ENCODE data around the gene ANKDD1A.

ANKDD1A gene

GRCh38 chr15:64926661-64927060 lies 15.0 kb downstream of the ANKDD1A start:
- FAIRE-seq = no peak

DNA sequence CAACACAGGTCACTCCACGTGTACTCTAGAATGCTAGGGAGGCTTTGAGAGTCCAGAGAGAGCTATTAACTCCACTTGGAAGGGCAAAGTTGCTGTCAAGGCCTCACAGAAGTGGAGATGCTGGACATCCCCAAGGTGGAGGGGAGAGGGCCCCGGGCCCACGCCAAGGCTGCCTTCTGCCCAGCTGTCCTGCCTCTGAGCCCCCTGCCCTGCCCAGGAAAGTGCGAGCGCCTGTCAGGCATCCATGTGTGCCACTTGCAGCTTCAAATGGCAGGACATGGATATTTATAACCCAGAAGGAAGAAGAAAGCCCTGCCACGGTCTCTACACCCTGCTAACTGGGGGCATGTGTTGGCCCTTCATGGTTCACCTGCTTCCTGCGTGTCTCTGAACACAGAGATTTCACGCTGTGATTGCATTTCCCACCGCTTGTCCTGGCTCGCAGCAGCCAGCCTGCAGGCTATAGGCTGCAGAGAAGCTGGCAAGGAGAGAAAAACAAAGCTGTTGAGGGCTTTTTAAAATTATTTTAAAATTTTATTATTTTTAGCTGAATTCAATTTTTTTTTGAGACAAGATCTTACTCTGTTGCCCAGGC lies 17.0 kb downstream of the ANKDD1A start:
- FAIRE-seq = no peak

DNA sequence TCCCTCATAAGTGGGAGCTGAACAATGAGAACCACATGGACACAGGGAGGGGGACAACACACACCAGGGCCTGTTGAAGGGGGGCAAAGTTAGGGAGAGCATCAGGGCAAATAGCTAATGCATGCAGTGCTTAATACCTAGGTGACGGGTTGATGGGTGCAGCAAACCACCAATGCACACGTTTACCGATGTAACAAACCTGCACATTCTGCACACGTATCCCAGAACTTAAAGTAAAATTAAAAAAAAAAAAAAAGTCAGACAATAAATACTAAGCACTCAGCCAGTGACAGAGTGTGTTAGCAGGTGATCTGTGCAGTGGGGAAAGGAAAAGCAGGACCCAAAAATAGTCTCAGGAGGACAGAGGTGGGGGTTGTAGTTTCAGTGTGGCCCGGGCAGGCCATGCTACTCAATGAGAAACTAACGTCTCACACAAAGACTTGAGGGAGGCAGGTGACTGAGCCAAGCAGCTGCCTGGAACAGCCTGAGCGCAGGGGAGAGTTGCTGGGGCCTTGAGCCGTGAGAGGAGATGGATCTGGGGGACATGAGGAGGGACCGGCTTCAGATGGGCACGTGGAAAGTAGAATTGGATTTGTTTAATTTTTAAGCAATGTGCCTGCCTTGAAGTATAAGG lies 18.4 kb downstream of the ANKDD1A start:
- FAIRE-seq = no peak

GRCh38 chr15:64930778-64931371 lies 19.2 kb downstream of the ANKDD1A start:
- FAIRE-seq = no peak

GRCh38 chr15:64931381-64931780 lies 19.7 kb downstream of the ANKDD1A start:
- FAIRE-seq = no peak

DNA sequence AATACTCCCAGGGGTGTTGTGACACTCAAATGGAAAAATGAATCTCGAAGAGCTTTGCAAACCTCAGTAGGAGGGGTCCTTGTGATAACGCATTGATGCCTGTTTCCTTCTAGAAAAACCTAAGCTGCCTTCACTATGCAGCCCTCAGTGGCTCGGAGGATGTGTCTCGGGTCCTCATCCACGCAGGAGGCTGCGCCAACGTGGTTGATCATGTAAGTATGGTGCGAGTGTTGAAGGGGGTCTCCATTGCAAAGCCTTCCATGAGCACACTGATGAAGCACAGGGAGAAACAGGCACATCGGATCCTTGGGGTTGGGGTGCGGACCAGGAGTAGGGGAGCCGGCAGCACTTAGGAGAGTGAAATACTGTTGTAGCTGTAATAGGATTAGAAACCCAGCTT lies 22.3 kb downstream of the ANKDD1A start:
- FAIRE-seq = no peak

DNA sequence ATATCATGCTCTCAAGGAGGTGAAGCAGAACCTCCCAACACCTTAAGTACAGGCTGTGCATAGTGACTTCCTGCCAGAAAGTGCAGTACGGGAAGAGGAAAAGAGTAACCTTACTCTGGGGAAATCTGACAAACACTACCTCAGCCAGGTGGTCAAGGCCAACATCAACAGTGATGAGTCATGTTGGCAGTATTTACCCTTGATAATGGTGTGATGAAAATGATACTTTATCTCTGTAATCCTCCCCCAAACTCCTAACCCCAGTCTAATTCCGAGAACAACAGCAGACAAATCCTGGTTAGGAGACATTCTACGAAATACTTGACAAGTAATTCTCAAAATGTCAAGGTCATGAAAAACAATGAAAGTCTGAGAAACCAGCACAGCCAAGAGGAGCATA lies 26.5 kb downstream of the ANKDD1A start:
- no peak for FAIRE-seq

DNA sequence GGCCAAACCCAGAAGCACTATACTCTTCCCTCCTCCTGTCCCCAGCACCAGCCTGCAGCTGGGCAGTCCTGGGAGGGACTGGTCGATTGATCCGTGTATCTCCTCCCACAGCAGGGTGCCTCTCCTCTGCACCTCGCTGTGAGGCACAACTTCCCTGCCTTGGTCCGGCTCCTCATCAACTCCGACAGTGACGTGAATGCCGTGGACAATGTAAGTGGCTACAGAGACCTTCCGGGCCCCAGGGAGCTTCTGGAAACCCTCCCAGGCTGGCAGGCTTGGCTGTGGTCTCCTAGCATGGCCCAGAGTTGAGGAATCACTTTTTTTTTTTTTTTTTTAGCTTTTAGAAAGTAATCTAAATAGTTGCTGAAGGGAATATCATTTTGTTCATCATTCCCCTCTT lies 30.7 kb downstream of the ANKDD1A start:
- no peak for FAIRE-seq

- no peak for FAIRE-seq
Observed at GRCh38 chr15:64943512-64944225, 32.0 kb downstream of the ANKDD1A start.

- FAIRE-seq = no peak
Observed at GRCh38 chr15:64944961-64945360, 33.3 kb downstream of the ANKDD1A start.

GRCh38 chr15:64947211-64947610 lies 35.5 kb downstream of the ANKDD1A start:
- no peak for FAIRE-seq

- FAIRE-seq = no peak
Observed at GRCh38 chr15:64948916-64949315, 37.2 kb downstream of the ANKDD1A start.

DNA sequence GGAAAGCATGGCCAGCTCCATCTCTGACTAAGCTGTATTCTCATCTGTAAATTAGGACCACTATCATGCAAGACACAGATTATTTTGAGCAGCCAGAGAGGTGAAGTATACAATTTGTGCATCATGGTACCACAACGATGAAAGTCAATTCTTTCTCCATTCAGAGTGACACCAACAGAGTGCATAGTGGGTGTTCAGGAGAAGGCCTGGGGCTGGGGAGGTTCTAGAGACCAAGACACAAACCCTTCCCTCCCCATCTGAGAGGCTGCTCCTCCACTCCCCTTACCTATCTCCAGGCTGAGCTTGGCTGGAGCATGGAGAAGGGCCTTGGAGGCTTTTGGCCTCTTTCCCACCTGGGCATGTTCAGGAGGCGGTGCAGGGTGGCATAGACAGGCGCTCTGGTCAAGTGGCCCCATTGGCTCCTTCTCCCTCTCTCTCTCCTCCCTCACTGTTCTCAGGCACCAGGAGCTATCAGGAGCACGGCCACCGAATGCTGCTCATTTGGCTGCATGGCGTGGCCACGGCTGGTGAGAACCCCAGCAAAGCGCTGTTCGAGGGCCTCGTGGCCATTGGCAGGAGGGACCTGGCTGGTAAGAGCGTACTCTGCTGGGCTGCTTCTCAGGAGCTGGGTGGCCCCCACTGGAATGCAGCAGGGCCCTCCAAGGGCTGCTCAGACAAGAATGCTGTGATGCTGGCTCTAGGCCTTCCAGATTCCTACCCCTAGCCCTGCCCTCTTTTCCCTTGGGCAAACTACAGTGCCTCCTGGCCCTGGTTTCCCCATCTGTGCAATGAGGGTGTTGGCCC lies 37.9 kb downstream of the ANKDD1A start:
- FAIRE-seq = no peak

GRCh38 chr15:64950888-64951287 lies 39.2 kb downstream of the ANKDD1A start:
- FAIRE-seq = no peak

- FAIRE-seq = no peak
Observed at GRCh38 chr15:64951777-64952418, 40.2 kb downstream of the ANKDD1A start.

DNA sequence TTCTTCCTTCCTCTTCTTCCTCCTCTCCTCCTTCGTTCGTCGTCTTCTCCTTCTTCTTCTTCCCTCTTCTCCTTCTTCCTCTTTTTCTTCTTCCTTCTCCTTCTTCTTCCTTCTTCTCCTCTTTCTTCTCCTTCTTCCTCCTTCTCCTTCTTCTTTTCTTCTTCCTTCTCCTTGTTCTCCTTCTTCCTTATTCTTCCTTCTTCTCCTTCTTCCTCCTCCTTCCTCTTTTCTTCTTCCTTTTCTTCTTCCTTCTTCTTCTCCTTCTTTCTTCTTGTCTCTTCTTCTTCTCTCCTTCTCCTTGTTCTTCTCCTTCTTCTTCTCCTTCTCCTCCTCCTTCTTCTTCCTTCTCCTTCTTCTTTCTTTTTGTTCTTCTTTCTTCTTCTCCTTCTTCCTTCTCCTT lies 42.7 kb downstream of the ANKDD1A start:
- no peak for FAIRE-seq

GRCh38 chr15:64959128-64959527 lies 47.4 kb downstream of the ANKDD1A start:
- no peak for FAIRE-seq

GRCh38 chr15:64960153-64960552 lies 48.5 kb downstream of the ANKDD1A start:
- FAIRE-seq = no peak

DNA sequence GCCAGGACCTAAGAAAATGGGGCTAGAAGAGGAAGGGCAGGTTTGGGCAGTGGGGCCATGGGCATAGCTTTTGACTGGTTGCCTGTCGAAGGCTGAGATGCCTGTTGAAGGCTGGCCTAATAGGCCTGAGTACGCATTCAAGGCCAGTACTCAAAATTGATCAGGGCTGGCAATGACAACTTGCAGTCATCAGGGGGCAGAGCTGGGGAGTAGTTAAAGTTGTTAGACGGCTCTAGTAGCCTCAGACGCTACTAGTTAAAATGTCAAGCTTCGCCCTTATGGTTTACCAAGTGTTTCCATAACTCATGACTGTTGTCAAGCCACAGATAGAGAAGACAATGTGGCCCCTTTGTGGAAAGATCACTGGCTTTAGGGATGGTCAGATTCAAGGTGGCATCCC lies 49.3 kb downstream of the ANKDD1A start:
- no peak for FAIRE-seq

DNA sequence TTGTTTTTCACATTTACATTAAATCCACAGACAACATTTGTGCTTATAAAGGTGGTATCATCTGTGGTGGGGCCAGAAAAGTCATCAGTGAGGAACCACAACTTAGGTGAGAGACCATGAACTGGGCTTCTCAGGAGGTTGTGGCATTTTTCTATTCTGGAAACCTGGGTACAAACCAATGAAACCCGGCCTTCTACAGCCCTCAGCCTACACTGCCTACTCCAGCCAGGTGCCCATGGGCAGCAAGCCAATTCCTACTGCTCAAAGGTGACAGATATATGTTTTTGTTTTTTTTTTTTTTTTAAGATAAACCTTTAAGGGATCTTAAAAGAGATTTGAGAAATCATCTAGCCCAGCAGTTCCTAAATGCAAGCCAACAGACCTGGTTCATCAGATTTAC lies 57.7 kb downstream of the ANKDD1A start:
- FAIRE-seq = no peak

DNA sequence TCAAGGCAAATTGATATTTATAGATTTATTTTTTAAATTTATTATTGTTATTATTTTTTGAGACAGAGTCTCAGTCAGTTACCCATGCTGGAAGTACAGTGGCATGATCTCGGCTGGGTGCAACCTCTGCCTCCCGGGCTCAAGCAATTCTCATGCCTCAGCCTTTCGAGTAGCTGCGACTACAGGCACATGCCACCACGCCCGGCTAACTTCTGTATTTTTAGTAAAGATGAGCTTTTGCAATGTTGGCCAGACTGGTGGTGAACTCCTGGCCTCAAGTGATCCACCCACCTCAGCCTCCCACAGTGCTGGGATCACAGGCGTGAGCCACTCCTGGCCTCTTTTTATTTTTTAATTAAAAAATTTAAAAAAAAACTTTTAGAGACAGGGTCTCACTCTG lies 59.0 kb downstream of the ANKDD1A start:
- FAIRE-seq = no peak

- no peak for FAIRE-seq
Observed at GRCh38 chr15:64975390-64975789, 63.7 kb downstream of the ANKDD1A start.

DNA sequence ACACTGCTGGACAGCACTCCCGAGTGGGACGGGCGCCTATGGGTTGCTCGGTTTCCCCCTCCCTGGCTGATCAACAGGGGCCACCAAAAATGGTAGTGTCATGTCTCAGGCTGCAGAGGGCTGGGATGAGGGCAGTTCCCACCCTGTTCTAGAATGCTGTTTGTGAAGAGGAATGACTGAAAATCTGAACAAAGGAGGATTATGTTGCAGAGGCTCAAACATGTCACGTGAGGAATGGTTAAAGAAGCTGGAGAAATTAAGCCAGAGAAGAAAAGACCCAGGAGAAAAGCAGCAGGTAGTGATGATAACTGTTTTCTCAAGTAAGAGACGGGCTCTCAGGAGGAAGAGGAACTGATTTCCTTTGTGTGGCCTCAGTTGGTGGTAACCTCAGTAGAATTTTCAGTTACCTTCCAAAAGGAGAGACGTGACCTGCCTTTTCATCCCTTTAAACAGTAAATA lies 67.6 kb downstream of the ANKDD1A start:
- no peak for FAIRE-seq
